Dermis microvascular lymphatic vessel endothelial cell (primary cell): ENCODE results near the gene RBM33. TPM values are rescaled to one million over a fixed set of nuclear protein-coding genes. Genes with fewer than 3 reads are reported as not detected.

ENCODE experiments used
- DNase-seq, 2 donors: peaks; one replicate each; pipeline versions ENCODE4 v3.0.0 to v3.0.0-alpha.2; 2010; ENCODE audit warnings: low read depth in 2 of 2
- total RNA-seq: library from RNA; depleted of rRNA; stranded (reverse); fragments of >200 nt; gene quantifications from 2 replicates; pipeline ENCODE4 v1.2.1, GENCODE V29; 2014

RBM33 gene
- total RNA-seq, 1 donor from 2014 or later = 12.8 TPM

- no peak for DNase-seq
Measured at GRCh38 chr7:155693826-155694225, 49.4 kb downstream of the RBM33 start.

- DNase-seq = peak in 1 of 2 donors; percentile 16
Measured at GRCh38 chr7:155694851-155695250, 50.4 kb downstream of the RBM33 start.

- no peak for DNase-seq
Measured at GRCh38 chr7:155696747-155697146, 52.3 kb downstream of the RBM33 start.

- DNase-seq = no peak
Measured at GRCh38 chr7:155698633-155699032, 54.2 kb downstream of the RBM33 start.

GRCh38 chr7:155699180-155699579 lies 54.7 kb downstream of the RBM33 start:
- no peak for DNase-seq

- no peak for DNase-seq
Measured at GRCh38 chr7:155700847-155701246, 56.4 kb downstream of the RBM33 start.

- DNase-seq = peak in 1 of 2 donors; percentile 7
Measured at GRCh38 chr7:155701972-155702544, 57.6 kb downstream of the RBM33 start.

- DNase-seq = peak in 1 of 2 donors; percentile 37
Measured at GRCh38 chr7:155702616-155703015, 58.2 kb downstream of the RBM33 start.

GRCh38 chr7:155705623-155706360 lies 61.3 kb downstream of the RBM33 start:
- DNase-seq = no peak

- DNase-seq = no peak
Measured at GRCh38 chr7:155706376-155706775, 61.9 kb downstream of the RBM33 start.

GRCh38 chr7:155709453-155709852 lies 65.0 kb downstream of the RBM33 start:
- no peak for DNase-seq

- DNase-seq = no peak
Measured at GRCh38 chr7:155710031-155710430, 65.6 kb downstream of the RBM33 start.

GRCh38 chr7:155710530-155710929 lies 66.1 kb downstream of the RBM33 start:
- no peak for DNase-seq

GRCh38 chr7:155711081-155711480 lies 66.6 kb downstream of the RBM33 start:
- DNase-seq = no peak

GRCh38 chr7:155713384-155713783 lies 68.9 kb downstream of the RBM33 start:
- DNase-seq = no peak

GRCh38 chr7:155714702-155715101 lies 70.2 kb downstream of the RBM33 start:
- no peak for DNase-seq

- DNase-seq = no peak
Measured at GRCh38 chr7:155715111-155715805, 70.8 kb downstream of the RBM33 start.

GRCh38 chr7:155717010-155717744 lies 72.7 kb downstream of the RBM33 start:
- DNase-seq = no peak

GRCh38 chr7:155721056-155721455 lies 76.6 kb downstream of the RBM33 start:
- no peak for DNase-seq

GRCh38 chr7:155722118-155722517 lies 77.7 kb downstream of the RBM33 start:
- DNase-seq = no peak

- DNase-seq = no peak
Measured at GRCh38 chr7:155722936-155723335, 78.5 kb downstream of the RBM33 start.
